ENCODE data around the gene CRELD1. TPM values are rescaled to one million over a fixed set of nuclear protein-coding genes. Genes with fewer than 3 reads are reported as not detected.

Gene CRELD1
- total and polyA plus RNA-seq, 9 of the 15 experiments (the other 6 are each of a cell fraction or from before 2014, with no cell fraction given) = 3.3 to 25.8 (median 16.5) TPM

DNA sequence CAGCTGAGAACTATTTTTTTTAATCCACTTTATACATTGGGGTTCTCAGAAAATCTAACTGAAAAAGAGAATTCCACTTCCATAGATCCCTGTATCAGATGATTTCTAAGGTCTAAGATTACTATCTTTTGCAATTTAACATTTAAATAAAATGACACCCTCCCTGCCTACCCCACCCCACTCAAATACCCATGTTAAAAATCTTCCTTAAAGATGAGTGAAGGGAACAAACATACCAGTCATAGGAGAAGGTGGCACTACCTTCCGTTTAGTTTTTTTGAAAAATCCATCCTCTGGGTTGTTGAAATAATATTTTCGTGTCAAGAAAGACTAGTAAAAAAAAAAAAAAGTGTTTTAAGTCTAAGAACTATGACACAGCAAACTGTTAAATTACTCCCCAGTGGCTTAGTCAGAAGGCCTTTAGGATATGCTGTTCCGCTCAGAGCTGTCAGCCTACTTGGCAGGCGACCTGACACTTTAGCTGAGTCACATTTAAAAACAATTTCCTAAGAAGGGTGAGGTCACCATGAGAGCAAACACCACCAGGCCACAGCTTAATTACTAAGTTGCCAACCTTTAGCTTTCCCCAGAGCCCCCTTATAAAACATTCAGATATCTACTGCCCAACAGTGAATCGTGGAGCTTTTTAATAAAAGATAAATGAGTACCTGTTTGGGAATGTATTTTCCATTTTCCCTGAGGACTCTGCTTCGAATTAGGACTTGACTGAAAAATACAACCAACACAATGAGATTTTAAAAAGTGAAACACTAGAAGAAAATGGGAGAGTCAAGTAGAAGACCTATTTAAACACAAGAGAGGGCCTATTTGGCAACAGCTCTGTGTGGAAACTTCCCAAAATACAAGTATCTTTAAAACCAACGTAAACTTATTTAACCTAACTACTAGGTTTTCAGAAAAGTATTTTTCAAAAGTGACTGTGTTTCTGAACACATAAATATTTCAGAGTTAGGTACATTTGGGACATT, 43.4 kb downstream of the CRELD1 start (continued):
- TF ChIP-seq POLR2B (IDR thresholded peaks at IDR 0.05; ENCODE audit: low read depth, partially characterized antibody) = no peak
- no peak for TF ChIP-seq ELF2 (CRISPR knock-in tag; IDR thresholded peaks at IDR 0.05)
- peak; percentile 71; the same call in 1 of the 2 replicates for TF ChIP-seq GATAD2A (IDR thresholded peaks at IDR 0.05)
- peak; percentile 46; the same call in 1 of the 2 replicates for TF ChIP-seq ELF1 (tag; IDR thresholded peaks at IDR 0.05)
- TF ChIP-seq SAFB2 (IDR thresholded peaks at IDR 0.05; ENCODE audit: borderline replicate concordance, low read depth, low read length, severe bottlenecking) = no peak
- peak; percentile 83 for TF ChIP-seq L3MBTL2 (IDR thresholded peaks at IDR 0.05)
- TF ChIP-seq PCBP1 (IDR thresholded peaks at IDR 0.05; ENCODE audit: low read depth, low read length, poor library complexity, severe bottlenecking) = no peak
- TF ChIP-seq, protein P1, sequence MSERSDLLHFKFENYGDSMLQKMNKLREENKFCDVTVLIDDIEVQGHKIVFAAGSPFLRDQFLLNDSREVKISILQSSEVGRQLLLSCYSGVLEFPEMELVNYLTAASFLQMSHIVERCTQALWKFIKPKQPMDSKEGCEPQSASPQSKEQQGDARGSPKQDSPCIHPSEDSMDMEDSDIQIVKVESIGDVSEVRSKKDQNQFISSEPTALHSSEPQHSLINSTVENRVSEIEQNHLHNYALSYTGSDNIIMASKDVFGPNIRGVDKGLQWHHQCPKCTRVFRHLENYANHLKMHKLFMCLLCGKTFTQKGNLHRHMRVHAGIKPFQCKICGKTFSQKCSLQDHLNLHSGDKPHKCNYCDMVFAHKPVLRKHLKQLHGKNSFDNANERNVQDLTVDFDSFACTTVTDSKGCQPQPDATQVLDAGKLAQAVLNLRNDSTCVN (CRISPR knock-in tag; IDR thresholded peaks at IDR 0.05) = no peak
- peak; percentile 61; the same call in 1 of the 2 replicates for TF ChIP-seq FOXJ2 (tag; IDR thresholded peaks at IDR 0.05)
- TF ChIP-seq, protein P2, sequence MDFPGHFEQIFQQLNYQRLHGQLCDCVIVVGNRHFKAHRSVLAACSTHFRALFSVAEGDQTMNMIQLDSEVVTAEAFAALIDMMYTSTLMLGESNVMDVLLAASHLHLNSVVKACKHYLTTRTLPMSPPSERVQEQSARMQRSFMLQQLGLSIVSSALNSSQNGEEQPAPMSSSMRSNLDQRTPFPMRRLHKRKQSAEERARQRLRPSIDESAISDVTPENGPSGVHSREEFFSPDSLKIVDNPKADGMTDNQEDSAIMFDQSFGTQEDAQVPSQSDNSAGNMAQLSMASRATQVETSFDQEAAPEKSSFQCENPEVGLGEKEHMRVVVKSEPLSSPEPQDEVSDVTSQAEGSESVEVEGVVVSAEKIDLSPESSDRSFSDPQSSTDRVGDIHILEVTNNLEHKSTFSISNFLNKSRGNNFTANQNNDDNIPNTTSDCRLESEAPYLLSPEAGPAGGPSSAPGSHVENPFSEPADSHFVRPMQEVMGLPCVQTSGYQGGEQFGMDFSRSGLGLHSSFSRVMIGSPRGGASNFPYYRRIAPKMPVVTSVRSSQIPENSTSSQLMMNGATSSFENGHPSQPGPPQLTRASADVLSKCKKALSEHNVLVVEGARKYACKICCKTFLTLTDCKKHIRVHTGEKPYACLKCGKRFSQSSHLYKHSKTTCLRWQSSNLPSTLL (IDR thresholded peaks at IDR 0.05) = no peak
- TF ChIP-seq GATA2 (CRISPR knock-in tag; IDR thresholded peaks at IDR 0.05) = no peak
- TF ChIP-seq LARP7 (IDR thresholded peaks at IDR 0.05) = no peak
- no peak for TF ChIP-seq HNRNPH1 (optimal IDR thresholded peaks at IDR 0.05; ENCODE audit: low read depth, low read length)
- no peak; the same call in 1 of the 2 replicates for TF ChIP-seq GTF2A2 (tag; IDR thresholded peaks at IDR 0.05)
- TF ChIP-seq, protein P3, sequence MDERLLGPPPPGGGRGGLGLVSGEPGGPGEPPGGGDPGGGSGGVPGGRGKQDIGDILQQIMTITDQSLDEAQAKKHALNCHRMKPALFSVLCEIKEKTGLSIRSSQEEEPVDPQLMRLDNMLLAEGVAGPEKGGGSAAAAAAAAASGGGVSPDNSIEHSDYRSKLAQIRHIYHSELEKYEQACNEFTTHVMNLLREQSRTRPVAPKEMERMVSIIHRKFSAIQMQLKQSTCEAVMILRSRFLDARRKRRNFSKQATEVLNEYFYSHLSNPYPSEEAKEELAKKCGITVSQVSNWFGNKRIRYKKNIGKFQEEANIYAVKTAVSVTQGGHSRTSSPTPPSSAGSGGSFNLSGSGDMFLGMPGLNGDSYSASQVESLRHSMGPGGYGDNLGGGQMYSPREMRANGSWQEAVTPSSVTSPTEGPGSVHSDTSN (CRISPR knock-in tag; IDR thresholded peaks at IDR 0.05; ENCODE audit: low read depth) = no peak
- TF ChIP-seq, protein P3 (tag; conservative IDR thresholded peaks at IDR 0.05; ENCODE audit: low read depth) = peak; percentile 93
- peak; percentile 57 for TF ChIP-seq GABPA (tag; conservative IDR thresholded peaks at IDR 0.05; ENCODE audit: low read depth)
- TF ChIP-seq XRCC5 (IDR thresholded peaks at IDR 0.05; ENCODE audit: low read depth, low read length) = no peak
- no peak for TF ChIP-seq MED1 (CRISPR knock-in tag; IDR thresholded peaks at IDR 0.05; ENCODE audit: borderline replicate concordance)
- TF ChIP-seq KAT7 (CRISPR knock-in tag; IDR thresholded peaks at IDR 0.05; ENCODE audit: borderline replicate concordance) = no peak; the same call in 1 of the 2 replicates
